Peyer's patch (tissue), 4 donors: Measurements from ENCODE around the gene MACROD2. TPM values are rescaled to one million over a fixed set of nuclear protein-coding genes. Genes with fewer than 3 reads are reported as not detected.

Experiments
- DNase-seq, 3 donors: peaks; one replicate each; pipeline ENCODE4 v3.0.0-alpha.2; 2017 to 2019
- H3K27ac ChIP-seq, 4 donors: fragments of 200-600 bp; sonication (generic); one replicate each; pipeline ENCODE4 v1.5.1; 2016 to 2019
- H3K27me3 ChIP-seq, 2 donors: fragments of 200-600 bp; sonication (generic); one replicate each; pipeline ENCODE4 v1.5.1; 2019
- H3K36me3 ChIP-seq, 3 donors: fragments of 200-600 bp; sonication (generic); one replicate each; pipeline ENCODE4 v1.5.1; 2016 to 2019
- H3K4me1 ChIP-seq, 4 donors: fragments of 200-600 bp; sonication (generic); one replicate each; pipeline ENCODE4 v1.5.1; 2016 to 2019
- H3K4me3 ChIP-seq, 4 donors: fragments of 200-600 bp; sonication (generic); 1 replicate in 3 of 4; 2 replicates in 1 of 4; pipeline ENCODE4 v1.5.1; 2016 to 2019; ENCODE audit warnings: mild to moderate bottlenecking in 1 of 4
- H3K9me3 ChIP-seq, 4 donors: fragments of 200-600 bp; sonication (generic); one replicate each; pipeline ENCODE4 v1.5.1; 2016 to 2019; ENCODE audit warnings: mild to moderate bottlenecking in 1 of 4
- POLR2A ChIP-seq, 2 donors: fragments of 450-650 bp; IDR thresholded peaks; one replicate each; pipeline ENCODE4 v1.5.1; 2017; ENCODE audit warnings: antibody characterized with exemption in 2 of 2, mild to moderate bottlenecking in 2 of 2, moderate library complexity in 2 of 2
- total RNA-seq, 4 donors: library from RNA; depleted of rRNA; stranded (reverse); fragments of >200 nt; gene quantifications; one replicate each; pipeline ENCODE4 v1.1.0, GENCODE V29; 2016
- TF ChIP-seq, protein P1 (sequence below), 6 experiments: fragments of 450-650 bp in 4 of 6; fragments of 200-600 bp in 2 of 6; sonication (generic) in 1 of 6; IDR thresholded peaks; one replicate each; pipeline ENCODE4 v1.5.1; 2017 to 2019; ENCODE audit warnings: antibody characterized with exemption in 6 of 6, mild to moderate bottlenecking in 3 of 6, moderate library complexity in 1 of 6

MACROD2 gene
- total RNA-seq, 4 donors from 2014 or later = 2.5 to 10.7 (median 6.5) TPM

DNA sequence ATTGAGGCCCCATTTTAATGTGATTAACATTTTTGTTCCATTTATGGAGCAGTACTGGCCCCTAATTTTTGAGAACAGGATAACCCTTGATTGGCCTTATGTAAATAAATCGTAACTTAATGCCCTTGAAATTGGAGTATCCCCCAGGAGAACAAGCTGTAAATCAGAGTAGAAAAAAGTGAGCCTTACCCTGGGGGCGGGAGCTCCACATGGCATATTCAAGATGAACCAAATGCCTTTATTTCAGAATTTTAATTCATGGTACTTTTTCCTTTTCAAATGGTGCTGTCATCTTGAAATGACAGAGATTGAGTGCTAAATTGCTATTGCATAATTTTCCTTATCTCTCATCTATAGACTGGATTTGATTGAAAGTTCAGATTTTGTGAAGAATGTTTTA, 1151.6 kb downstream of the MACROD2 start:
- H3K4me1 ChIP-seq = no peaks in the 10 kb centered on the region
- TF ChIP-seq, protein P1, sequence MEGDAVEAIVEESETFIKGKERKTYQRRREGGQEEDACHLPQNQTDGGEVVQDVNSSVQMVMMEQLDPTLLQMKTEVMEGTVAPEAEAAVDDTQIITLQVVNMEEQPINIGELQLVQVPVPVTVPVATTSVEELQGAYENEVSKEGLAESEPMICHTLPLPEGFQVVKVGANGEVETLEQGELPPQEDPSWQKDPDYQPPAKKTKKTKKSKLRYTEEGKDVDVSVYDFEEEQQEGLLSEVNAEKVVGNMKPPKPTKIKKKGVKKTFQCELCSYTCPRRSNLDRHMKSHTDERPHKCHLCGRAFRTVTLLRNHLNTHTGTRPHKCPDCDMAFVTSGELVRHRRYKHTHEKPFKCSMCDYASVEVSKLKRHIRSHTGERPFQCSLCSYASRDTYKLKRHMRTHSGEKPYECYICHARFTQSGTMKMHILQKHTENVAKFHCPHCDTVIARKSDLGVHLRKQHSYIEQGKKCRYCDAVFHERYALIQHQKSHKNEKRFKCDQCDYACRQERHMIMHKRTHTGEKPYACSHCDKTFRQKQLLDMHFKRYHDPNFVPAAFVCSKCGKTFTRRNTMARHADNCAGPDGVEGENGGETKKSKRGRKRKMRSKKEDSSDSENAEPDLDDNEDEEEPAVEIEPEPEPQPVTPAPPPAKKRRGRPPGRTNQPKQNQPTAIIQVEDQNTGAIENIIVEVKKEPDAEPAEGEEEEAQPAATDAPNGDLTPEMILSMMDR (IDR thresholded peaks at IDR 0.05) = no peak
- no peak for TF ChIP-seq POLR2A (IDR thresholded peaks at IDR 0.05)
- H3K27ac ChIP-seq = no peak overlapping the region
- DNase-seq = no peak
- no peaks in the 10 kb centered on the region for H3K36me3 ChIP-seq
- H3K27me3 ChIP-seq = no peaks in the 10 kb centered on the region
- H3K4me3 ChIP-seq = no peak overlapping the region
- H3K9me3 ChIP-seq = no peaks in the 10 kb centered on the region

DNA sequence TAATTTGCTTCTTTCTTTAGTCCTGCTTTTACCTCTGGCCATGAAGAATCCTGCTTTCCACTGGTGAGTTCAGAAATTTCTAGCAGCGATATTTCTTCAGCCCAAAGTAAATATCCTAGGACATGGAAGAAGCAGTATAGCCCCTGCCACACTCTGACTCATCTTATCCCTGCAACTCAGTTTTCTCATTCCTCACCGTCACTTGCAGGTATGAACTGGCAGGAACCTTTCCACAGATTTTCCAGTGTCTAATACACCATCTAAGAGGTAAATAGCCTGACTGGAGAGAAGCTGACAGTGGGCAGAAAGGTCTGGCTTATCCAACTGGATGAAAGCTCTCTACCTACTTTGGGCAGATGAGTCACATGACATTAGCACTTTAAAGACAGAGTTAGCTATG, 1158.8 kb downstream of the MACROD2 start:
- DNase-seq = no peak
- H3K4me3 ChIP-seq = no peak overlapping the region
- no peaks in the 10 kb centered on the region for H3K9me3 ChIP-seq
- H3K27ac ChIP-seq = no peak overlapping the region
- no peaks in the 10 kb centered on the region for H3K36me3 ChIP-seq
- no peak for TF ChIP-seq POLR2A (IDR thresholded peaks at IDR 0.05)
- TF ChIP-seq, protein P1 (IDR thresholded peaks at IDR 0.05) = no peak
- no peaks in the 10 kb centered on the region for H3K27me3 ChIP-seq
- no peaks in the 10 kb centered on the region for H3K4me1 ChIP-seq

DNA sequence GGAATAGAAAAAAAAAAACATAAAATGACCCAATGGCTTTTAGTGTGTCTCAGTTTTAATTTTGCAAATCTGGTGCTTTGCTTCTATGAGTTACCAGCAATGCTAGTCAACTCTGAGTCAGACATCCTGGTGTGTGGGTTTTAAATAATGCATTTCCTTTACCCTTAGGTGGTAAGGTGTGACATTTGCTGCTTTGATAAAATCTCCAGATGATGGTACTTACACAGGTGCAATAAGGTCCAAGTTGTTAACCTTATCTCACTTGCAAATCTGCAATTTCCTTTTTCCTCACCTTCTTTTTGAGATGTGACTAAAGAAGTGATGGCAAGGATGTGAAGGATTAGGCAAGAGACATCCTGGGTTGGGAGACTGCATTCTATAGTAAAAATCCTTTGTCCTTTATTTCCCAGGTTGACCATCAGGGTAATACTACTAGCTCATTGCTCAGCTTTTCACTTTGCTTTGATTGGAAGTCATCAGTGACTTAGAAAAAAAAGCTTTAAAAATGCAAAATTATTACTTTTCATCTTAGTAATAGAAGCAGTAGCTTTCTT, 1160.6 kb downstream of the MACROD2 start:
- H3K4me1 ChIP-seq = no peaks in the 10 kb centered on the region
- H3K36me3 ChIP-seq = no peaks in the 10 kb centered on the region
- no peaks in the 10 kb centered on the region for H3K27me3 ChIP-seq
- no peak overlapping the region for H3K4me3 ChIP-seq
- no peak for DNase-seq
- no peak for TF ChIP-seq POLR2A (IDR thresholded peaks at IDR 0.05)
- TF ChIP-seq, protein P1 (IDR thresholded peaks at IDR 0.05) = no peak
- H3K27ac ChIP-seq = no peak overlapping the region
- no peaks in the 10 kb centered on the region for H3K9me3 ChIP-seq

DNA sequence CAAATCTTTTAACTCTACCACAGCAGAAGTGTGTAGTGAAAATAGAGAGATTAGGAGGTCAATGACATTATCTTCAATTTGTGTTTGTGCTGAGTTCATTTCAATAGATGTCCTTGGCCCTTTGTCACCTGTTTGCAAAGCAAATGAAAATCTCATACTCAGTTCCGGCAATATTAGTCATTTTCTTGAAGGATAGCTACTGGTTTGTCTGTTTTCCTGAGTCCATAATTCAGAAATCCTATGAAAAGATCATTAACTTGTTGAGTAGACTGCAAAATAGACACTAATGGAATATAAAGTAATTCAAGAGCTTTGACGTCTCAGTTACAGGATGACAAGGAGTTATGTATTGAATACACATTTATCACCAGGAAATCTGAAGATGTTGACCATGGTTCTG, 1163.2 kb downstream of the MACROD2 start:
- Histone ChIP-seq H3K4me3 (no peak overlapping the region), H3K27ac (no peak overlapping the region), H3K36me3 (no peaks in the 10 kb centered on the region), H3K9me3 (no peaks in the 10 kb centered on the region), H3K4me1 (no peaks in the 10 kb centered on the region), H3K27me3 (no peaks in the 10 kb centered on the region)
- no peak for DNase-seq
- TF ChIP-seq POLR2A (IDR thresholded peaks at IDR 0.05) = no peak
- TF ChIP-seq, protein P1 (IDR thresholded peaks at IDR 0.05) = no peak

DNA sequence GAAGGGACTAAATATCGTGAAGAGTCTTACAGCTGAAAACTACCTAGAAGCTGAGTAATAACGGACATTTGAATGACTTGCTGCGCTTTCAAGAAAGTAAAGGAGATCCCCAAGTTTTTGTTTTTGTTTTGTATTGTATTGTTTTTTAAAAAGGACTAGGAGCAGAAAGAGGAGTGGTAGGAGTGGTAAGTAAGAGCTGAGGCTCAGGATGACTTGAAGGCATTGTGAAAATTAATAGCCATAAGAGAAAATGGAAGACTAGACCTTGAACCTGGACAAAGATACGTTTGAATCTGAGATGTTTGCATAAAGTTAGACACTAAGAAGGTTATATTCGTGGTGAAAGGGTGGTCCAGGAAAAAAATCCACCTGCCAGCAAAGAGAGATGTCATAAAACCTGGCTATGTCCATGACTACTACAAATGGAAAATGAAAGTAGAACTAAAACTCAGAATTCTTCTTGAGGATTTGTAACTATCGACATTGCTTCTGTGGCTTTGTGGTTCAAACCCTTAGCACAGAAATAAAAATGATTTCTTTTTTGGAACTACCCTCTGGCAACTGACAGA, 1166.8 kb downstream of the MACROD2 start:
- Histone ChIP-seq H3K9me3 (no peaks in the 10 kb centered on the region), H3K4me3 (peak overlapping the region in 2 of 4 donors; percentile 29 to 35), H3K27me3 (no peaks in the 10 kb centered on the region), H3K36me3 (no peaks in the 10 kb centered on the region), H3K4me1 (no peaks in the 10 kb centered on the region), H3K27ac (no peak overlapping the region)
- no peak for TF ChIP-seq POLR2A (IDR thresholded peaks at IDR 0.05)
- TF ChIP-seq, protein P1 (IDR thresholded peaks at IDR 0.05) = no peak
- DNase-seq = no peak
